Measurements from ENCODE around the gene CLIC1. TPM values are rescaled to one million over a fixed set of nuclear protein-coding genes. Genes with fewer than 3 reads are reported as not detected.
A peak's percentile ranks its signal among the peaks of the same experiment; 100 is the strongest.

The CLIC1 gene
- total and polyA plus RNA-seq, 12 donors: 51.1 to 400 (median 87.9) TPM

GRCh38 chr6:31779908-31780307, 43.6 kb upstream of the CLIC1 start:
- ATAC-seq (no peak), DNase-seq (no peak)
- intact Hi-C loops (cut with DNase I): loop anchor here in 5 of 10 donors (5.0 to 10.0 kb wide), 4 partner anchors 38 to 57 kb away; partner anchors contain the start of gene MSH5 (in 1 of the 5)
- Histone ChIP-seq H3K27me3 (no peaks in the 10 kb centered on the region), H3K4me1 (peaks cover 7 to 21% (median 13%) of the 10 kb centered on the region in 9 donors), H3K9me3 (no peaks in the 10 kb centered on the region), H3K36me3 (peaks cover 0 to 72% (median 42%) of the 10 kb centered on the region in 9 donors), H3K27ac (no peak overlapping the region), H3K4me3 (no peak overlapping the region)
- WGBS, 2 donors: 95 to 97% methylated on average over 10 of the region's 10 CpGs
- no peak for TF ChIP-seq CTCF (IDR thresholded peaks at IDR 0.05)

- 94 to 95% methylated on average over 43 of the region's 43 CpGs for WGBS, 2 donors
- DNase-seq (no peak), ATAC-seq (no peak)
- no peak for TF ChIP-seq CTCF (IDR thresholded peaks at IDR 0.05)
- no peak overlapping the region for H3K4me3 ChIP-seq
- peaks cover 0 to 66% (median 35%) of the 10 kb centered on the region in 9 donors for H3K36me3 ChIP-seq
- H3K9me3 ChIP-seq: no peaks in the 10 kb centered on the region
- intact Hi-C loops (cut with DNase I): loop anchor here in 4 of 10 donors (5.0 to 10.0 kb wide), 3 partner anchors 53 to 58 kb away; no protein-coding TSS in a partner anchor
- H3K27ac ChIP-seq: no peak overlapping the region
- H3K4me1 ChIP-seq: peaks cover 7 to 21% (median 13%) of the 10 kb centered on the region in 9 donors
- no peaks in the 10 kb centered on the region for H3K27me3 ChIP-seq
Observed at GRCh38 chr6:31778999-31779885, 42.9 kb upstream of the CLIC1 start.

- Histone ChIP-seq H3K4me1 (peaks cover 7 to 21% (median 13%) of the 10 kb centered on the region in 9 donors), H3K27me3 (no peaks in the 10 kb centered on the region), H3K27ac (peak overlapping the region in 4 of 10 donors; percentile 68 to 83 (median 81)), H3K9me3 (no peaks in the 10 kb centered on the region), H3K36me3 (peaks cover 0 to 55% (median 28%) of the 10 kb centered on the region in 9 donors), H3K4me3 (no peak overlapping the region)
- 96 to 97% methylated on average over 5 of the region's 5 CpGs for WGBS, 2 donors
- no peak for DNase-seq
- intact Hi-C loops (cut with DNase I): loop anchor here in 4 of 10 donors (5.0 to 10.0 kb wide), 3 partner anchors 54 to 59 kb away; no protein-coding TSS in a partner anchor
- no peak for ATAC-seq
- TF ChIP-seq CTCF (IDR thresholded peaks at IDR 0.05): no peak
Observed at GRCh38 chr6:31778193-31778592, 41.9 kb upstream of the CLIC1 start.

GRCh38 chr6:31777667-31778050, 41.3 kb upstream of the CLIC1 start:
- WGBS, 2 donors: 89 to 91% methylated on average over 5 of the region's 5 CpGs
- no peak for TF ChIP-seq CTCF (IDR thresholded peaks at IDR 0.05)
- Histone ChIP-seq H3K27ac (peak overlapping the region in 9 of 10 donors; percentile 41 to 83 (median 77)), H3K27me3 (no peaks in the 10 kb centered on the region), H3K4me3 (peak overlapping the region in 3 of 10 donors; percentile 38 to 47 (median 43)), H3K9me3 (no peaks in the 10 kb centered on the region), H3K4me1 (peaks cover 7 to 23% (median 13%) of the 10 kb centered on the region in 9 donors), H3K36me3 (peaks cover 0 to 50% (median 24%) of the 10 kb centered on the region in 9 donors)
- DNase-seq: no peak
- intact Hi-C loops (cut with DNase I): loop anchor here in 4 of 10 donors (5.0 to 10.0 kb wide), 3 partner anchors 55 to 60 kb away; no protein-coding TSS in a partner anchor
- ATAC-seq: no peak

Data from heart right ventricle (tissue), 16 donors.